Mesothelial cell of epicardium (in vitro differentiated cells): ENCODE data around the gene TCP11. TPM values are rescaled to one million over a fixed set of nuclear protein-coding genes. Genes with fewer than 3 reads are reported as not detected.

ENCODE experiments used
- DNase-seq, 2 experiments: peaks; one replicate each; pipeline ENCODE4 v3.0.0; 2021; ENCODE audit warnings: low spot score in 2 of 2; ENCODE audit not compliant: unreplicated experiment in 2 of 2
- H3K27ac Mint-ChIP-seq: 2 replicates; pipeline ENCODE4 v1.8.0; 2021; ENCODE audit warnings: mixed read lengths
- H3K27me3 Mint-ChIP-seq: 2 replicates; pipeline ENCODE4 v1.8.0; 2021; ENCODE audit warnings: low read depth, mixed read lengths
- H3K36me3 Mint-ChIP-seq: 2 replicates; pipeline ENCODE4 v1.8.0; 2021; ENCODE audit warnings: mixed read lengths
- H3K4me1 Mint-ChIP-seq: 2 replicates; pipeline ENCODE4 v1.8.0; 2021; ENCODE audit warnings: mixed read lengths
- H3K4me3 Mint-ChIP-seq: 2 replicates; pipeline ENCODE4 v1.8.0; 2021; ENCODE audit warnings: mild to moderate bottlenecking, moderate library complexity, mixed read lengths
- H3K9me3 Mint-ChIP-seq: 2 replicates; pipeline ENCODE4 v1.8.0; 2021; ENCODE audit warnings: mixed read lengths
- CTCF ChIP-seq: fragments of 200-600 bp; sonication (generic); IDR thresholded peaks from one replicate; pipeline ENCODE4 v1.5.0; 2021; ENCODE audit warnings: antibody characterized with exemption; ENCODE audit not compliant: unreplicated experiment
- total RNA-seq: library from RNA; stranded (reverse); gene quantifications from 3 replicates; pipeline ENCODE4 v1.2.1, GENCODE V29; 2021

The TCP11 gene
- total RNA-seq, 1 donor from 2014 or later = 0.20 TPM

GRCh38 chr6:35184580-35185301 is 43.6 kb upstream of the TCP11 start:
- H3K4me1 Mint-ChIP-seq = peaks cover 32% of the 10 kb centered on the region
- no peak overlapping the region for H3K4me3 Mint-ChIP-seq
- H3K27me3 Mint-ChIP-seq = no peaks in the 10 kb centered on the region
- DNase-seq = no peak
- TF ChIP-seq CTCF = no peak
- H3K36me3 Mint-ChIP-seq = no peaks in the 10 kb centered on the region
- no peaks in the 10 kb centered on the region for H3K9me3 Mint-ChIP-seq
- peak overlapping the region; percentile 64 for H3K27ac Mint-ChIP-seq

DNA sequence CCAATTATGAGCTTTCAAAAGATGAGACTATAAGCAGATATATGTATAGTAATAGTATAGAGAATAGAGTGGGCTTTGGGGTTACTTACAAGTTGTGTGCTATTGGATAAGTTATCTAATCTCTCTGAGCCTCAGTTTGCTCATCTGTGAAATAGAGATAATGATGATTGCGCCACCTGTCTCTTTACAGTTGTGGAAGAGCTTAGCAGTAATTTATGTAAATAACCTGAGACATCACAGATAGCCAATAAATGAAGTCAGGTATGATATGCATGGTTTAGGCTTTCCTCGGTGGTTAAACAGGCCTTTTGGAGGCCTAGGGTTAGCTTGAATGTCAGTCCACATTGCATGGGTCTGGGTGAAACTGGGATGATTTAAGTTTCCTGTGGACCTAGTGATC is 42.8 kb upstream of the TCP11 start:
- peaks cover 39% of the 10 kb centered on the region for H3K4me1 Mint-ChIP-seq
- DNase-seq = no peak
- no peak for TF ChIP-seq CTCF
- H3K27me3 Mint-ChIP-seq = no peaks in the 10 kb centered on the region
- H3K9me3 Mint-ChIP-seq = no peaks in the 10 kb centered on the region
- no peak overlapping the region for H3K4me3 Mint-ChIP-seq
- H3K27ac Mint-ChIP-seq = no peak overlapping the region
- no peaks in the 10 kb centered on the region for H3K36me3 Mint-ChIP-seq

GRCh38 chr6:35183281-35183680 is 42.1 kb upstream of the TCP11 start:
- Mint-ChIP-seq H3K4me3 (no peak overlapping the region), H3K4me1 (peaks cover 45% of the 10 kb centered on the region), H3K27ac (no peak overlapping the region)

DNA sequence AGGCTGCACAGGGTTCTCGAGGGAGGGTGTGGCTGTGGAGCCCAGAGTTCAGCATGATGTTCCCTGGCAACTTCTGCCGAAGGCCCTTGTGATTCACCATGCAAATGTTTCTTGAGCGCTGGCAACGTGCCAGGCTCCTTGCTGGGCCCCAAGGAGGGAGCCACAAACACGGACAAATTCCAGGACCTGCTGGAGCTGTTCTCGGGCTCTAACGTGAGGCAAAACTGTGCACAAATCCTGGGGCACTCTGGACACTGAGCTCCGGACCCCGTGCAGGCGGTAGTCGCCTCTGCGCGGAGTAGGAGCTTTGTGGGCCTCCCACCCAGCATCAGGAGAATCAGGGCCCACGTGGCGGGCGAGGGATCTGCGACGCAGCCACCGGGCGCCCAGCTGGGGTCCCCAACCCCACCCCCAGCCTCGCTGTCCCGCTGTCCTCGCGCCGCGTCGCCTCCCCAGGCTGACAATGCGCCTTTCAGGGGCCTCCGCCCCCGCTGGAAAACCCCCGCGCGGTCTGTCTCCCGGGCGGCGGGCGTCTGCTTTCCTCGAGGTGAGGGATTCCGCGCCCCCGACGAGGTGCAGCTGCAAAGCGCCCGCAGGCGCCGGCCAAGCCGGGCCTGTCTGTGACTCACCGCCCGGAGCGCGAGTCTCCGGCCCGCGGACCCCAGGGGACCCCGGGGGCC is 40.9 kb upstream of the TCP11 start:
- peak; percentile 34 to 51 for DNase-seq
- Mint-ChIP-seq H3K4me3 (no peak overlapping the region), H3K36me3 (no peaks in the 10 kb centered on the region), H3K9me3 (no peaks in the 10 kb centered on the region), H3K27ac (no peak overlapping the region), H3K4me1 (peaks cover 56% of the 10 kb centered on the region), H3K27me3 (no peaks in the 10 kb centered on the region)
- TF ChIP-seq CTCF = no peak

More at GRCh38 chr6:35183281-35183680, 42.1 kb upstream of the TCP11 start:
- H3K36me3 Mint-ChIP-seq = no peaks in the 10 kb centered on the region
- H3K9me3 Mint-ChIP-seq = no peaks in the 10 kb centered on the region
- no peaks in the 10 kb centered on the region for H3K27me3 Mint-ChIP-seq
- DNase-seq = no peak
- TF ChIP-seq CTCF = no peak

- H3K9me3 Mint-ChIP-seq = no peaks in the 10 kb centered on the region
- H3K4me3 Mint-ChIP-seq = no peak overlapping the region
- DNase-seq = no peak
- H3K27ac Mint-ChIP-seq = no peak overlapping the region
- TF ChIP-seq CTCF = no peak
- H3K27me3 Mint-ChIP-seq = no peaks in the 10 kb centered on the region
- no peaks in the 10 kb centered on the region for H3K36me3 Mint-ChIP-seq
- peaks cover 56% of the 10 kb centered on the region for H3K4me1 Mint-ChIP-seq
Measured at GRCh38 chr6:35181308-35181932, 40.3 kb upstream of the TCP11 start.
